Duodenal mucosa (tissue), 2 donors: ENCODE results near the gene FGFR3.

Experiments used
- H3K27ac ChIP-seq: one replicate; pipeline ENCODE4 v1.7.0; 2013; ENCODE audit warnings: low read depth, low read length
- H3K27me3 ChIP-seq, 2 donors: one replicate each; pipeline ENCODE4 v1.7.0; 2013; ENCODE audit warnings: low read length in 2 of 2, control low read depth in 1 of 2; ENCODE audit not compliant: insufficient read depth in 2 of 2, control insufficient read depth in 1 of 2
- H3K36me3 ChIP-seq, 2 donors: one replicate each; pipeline ENCODE4 v1.7.0; 2013; ENCODE audit warnings: low read length in 2 of 2, control low read depth in 1 of 2; ENCODE audit not compliant: insufficient read depth in 2 of 2, control insufficient read depth in 1 of 2
- H3K4me1 ChIP-seq, 2 donors: one replicate each; pipeline ENCODE4 v1.7.0; 2013; ENCODE audit warnings: low read length in 2 of 2, control low read depth in 1 of 2; ENCODE audit not compliant: insufficient read depth in 2 of 2, control insufficient read depth in 1 of 2
- H3K4me3 ChIP-seq, 2 donors: one replicate each; pipeline ENCODE4 v1.7.0; 2013; ENCODE audit warnings: low read length in 2 of 2, low read depth in 1 of 2
- H3K9ac ChIP-seq, 2 donors: one replicate each; pipeline ENCODE4 v1.7.0; 2013; ENCODE audit warnings: low read length in 2 of 2, low read depth in 1 of 2
- H3K9me3 ChIP-seq, 2 donors: one replicate each; pipeline ENCODE4 v1.7.0; 2013; ENCODE audit warnings: low read length in 2 of 2, control low read depth in 1 of 2; ENCODE audit not compliant: control insufficient read depth in 1 of 2

FGFR3 gene

DNA sequence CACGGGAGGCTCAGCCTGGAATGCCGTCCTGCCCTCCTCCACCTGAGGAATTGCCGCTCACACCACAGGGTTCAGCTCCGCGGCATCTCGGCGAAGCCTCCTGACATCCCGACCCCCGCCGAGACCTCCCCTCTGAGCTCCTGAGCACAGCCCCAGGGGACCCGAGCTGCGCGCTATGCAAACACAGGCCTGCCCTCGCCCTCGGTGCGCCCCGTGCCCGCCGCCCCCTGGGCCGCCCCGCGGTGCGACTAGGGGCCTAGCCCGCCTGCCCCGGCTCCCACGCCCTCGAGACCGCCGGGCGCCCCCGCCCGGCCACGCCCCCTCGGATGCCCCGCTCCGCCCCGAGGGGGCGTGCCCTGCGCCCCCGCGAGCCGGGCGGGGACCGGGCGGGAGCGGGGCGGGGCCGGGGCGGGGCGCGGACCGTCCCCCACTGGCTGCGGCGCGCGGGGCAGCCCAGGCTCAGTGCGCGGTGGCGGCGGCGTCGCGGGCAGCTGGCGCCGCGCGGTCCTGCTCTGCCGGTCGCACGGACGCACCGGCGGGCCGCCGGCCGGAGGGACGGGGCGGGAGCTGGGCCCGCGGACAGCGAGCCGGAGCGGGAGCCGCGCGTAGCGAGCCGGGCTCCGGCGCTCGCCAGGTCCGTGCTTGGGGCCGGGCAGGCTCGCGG lies at the start of gene FGFR3:
TSS of gene FGFR3 (plus strand) at position 462 of the 664 bp plus-strand sequence. CDS start 642 bp downstream, outside the sequence.
- Histone ChIP-seq H3K27me3 (peaks cover 9 to 16% of the 10 kb centered on the region in 2 donors), H3K36me3 (no peaks in the 10 kb centered on the region), H3K9me3 (no peaks in the 10 kb centered on the region), H3K4me3 (peak within 1 kb of the TSS; percentile 66 to 72), H3K27ac (peak within 1 kb of the TSS; percentile 32), H3K4me1 (peaks cover 22 to 28% of the 10 kb centered on the region in 2 donors), H3K9ac (peak within 1 kb of the TSS; percentile 54 to 64)

DNA sequence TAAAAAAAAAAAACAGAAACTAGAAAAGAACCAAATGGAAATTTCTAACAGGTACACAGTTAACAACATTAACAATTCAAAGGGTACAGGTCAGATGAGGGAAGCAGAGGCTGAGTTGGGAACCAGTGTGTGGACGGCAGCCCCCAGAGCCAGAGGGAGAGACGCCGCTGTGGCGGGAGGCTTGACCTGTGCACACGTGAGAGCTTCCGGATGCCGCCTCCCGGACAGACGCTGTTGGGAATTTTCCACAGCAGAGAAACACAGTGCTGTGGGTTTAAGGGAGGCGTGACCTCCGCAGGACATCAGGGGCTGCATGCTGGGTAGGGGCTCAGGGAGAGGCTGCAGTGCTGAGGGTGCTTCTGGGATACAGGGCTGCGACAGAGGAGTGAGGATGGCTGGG lies 49.5 kb upstream of the FGFR3 start:
- peaks cover 27 to 39% of the 10 kb centered on the region in 2 donors for H3K36me3 ChIP-seq

DNA sequence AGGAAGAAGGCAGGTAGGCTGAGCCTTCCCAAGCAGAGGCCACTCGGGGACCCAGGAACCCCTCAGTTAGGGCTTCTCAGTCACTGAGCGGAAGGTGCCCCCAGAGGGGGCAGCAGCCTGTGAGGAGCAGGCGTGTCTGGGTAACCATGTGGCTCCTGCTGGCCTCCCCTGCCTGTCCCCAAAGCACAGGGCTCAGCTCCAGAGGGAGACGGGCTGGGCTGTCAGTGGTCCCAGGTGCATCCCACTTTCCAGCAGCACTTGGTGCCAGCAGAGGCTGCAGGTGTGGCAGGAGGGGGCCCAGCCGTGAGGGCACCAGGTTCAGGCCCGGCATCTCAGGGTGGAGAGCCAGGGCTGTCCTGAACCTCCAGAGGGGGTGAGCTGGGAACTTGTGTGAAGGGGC lies 49.1 kb upstream of the FGFR3 start:
- H3K9me3 ChIP-seq = no peaks in the 10 kb centered on the region
- peaks cover 26 to 39% of the 10 kb centered on the region in 2 donors for H3K36me3 ChIP-seq
- H3K9ac ChIP-seq = no peak overlapping the region
- no peak overlapping the region for H3K4me3 ChIP-seq
- H3K4me1 ChIP-seq = peaks cover 3% of the 10 kb centered on the region in 2 donors
- H3K27me3 ChIP-seq = no peaks in the 10 kb centered on the region
- H3K27ac ChIP-seq = no peak overlapping the region

More for the DNA sequence above, 49.5 kb upstream of the FGFR3 start:
- Histone ChIP-seq H3K27me3 (no peaks in the 10 kb centered on the region), H3K4me3 (no peak overlapping the region), H3K27ac (no peak overlapping the region), H3K9me3 (no peaks in the 10 kb centered on the region), H3K9ac (no peak overlapping the region), H3K4me1 (peaks cover 2% of the 10 kb centered on the region in 2 donors)

DNA sequence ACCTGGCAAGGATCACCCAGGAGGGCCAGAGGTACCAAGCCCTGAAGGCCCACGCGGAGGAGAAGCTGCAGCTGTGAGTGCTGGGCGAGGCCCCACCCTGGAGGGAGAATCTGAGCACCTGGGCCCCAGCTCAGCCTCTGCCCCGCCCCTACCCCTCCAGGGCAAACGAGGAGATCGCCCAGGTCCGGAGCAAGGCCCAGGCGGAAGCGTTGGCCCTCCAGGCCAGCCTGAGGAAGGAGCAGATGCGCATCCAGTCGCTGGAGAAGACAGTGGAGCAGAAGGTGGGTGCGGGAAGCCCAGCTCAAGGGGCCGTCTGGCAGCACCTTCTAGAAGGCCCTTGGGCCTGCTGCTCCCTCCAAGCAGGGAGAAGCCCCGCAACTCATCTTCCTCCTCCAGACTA lies 48.5 kb upstream of the FGFR3 start:
- Histone ChIP-seq H3K9ac (no peak overlapping the region), H3K27ac (no peak overlapping the region), H3K36me3 (peaks cover 21 to 35% of the 10 kb centered on the region in 2 donors), H3K4me1 (peaks cover 3% of the 10 kb centered on the region in 2 donors), H3K27me3 (no peaks in the 10 kb centered on the region), H3K9me3 (no peaks in the 10 kb centered on the region), H3K4me3 (no peak overlapping the region)

DNA sequence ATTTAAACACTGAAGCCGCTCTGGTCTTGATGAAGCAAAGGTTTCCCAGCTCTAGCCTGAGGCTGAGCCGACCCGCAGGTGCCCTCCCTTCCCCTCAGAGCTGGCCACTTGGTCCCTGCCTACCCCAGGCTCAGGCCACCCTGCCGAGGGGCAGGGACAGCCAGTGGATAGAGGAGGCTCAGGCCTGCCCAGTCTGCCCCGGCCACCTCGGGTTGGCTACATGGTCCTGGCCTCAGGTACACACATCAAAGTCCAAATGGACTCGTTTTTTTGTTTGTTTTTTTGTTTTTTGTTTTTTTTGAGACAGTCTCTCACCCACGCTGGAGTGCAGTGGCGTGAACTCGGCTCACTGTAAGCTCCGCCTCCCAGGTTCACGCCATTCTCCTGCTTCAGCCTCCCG lies 47.9 kb upstream of the FGFR3 start:
- Histone ChIP-seq H3K9me3 (no peaks in the 10 kb centered on the region), H3K27me3 (no peaks in the 10 kb centered on the region), H3K4me1 (peaks cover 3% of the 10 kb centered on the region in 2 donors), H3K9ac (no peak overlapping the region), H3K4me3 (no peak overlapping the region), H3K27ac (no peak overlapping the region), H3K36me3 (peaks cover 20 to 31% of the 10 kb centered on the region in 2 donors)

DNA sequence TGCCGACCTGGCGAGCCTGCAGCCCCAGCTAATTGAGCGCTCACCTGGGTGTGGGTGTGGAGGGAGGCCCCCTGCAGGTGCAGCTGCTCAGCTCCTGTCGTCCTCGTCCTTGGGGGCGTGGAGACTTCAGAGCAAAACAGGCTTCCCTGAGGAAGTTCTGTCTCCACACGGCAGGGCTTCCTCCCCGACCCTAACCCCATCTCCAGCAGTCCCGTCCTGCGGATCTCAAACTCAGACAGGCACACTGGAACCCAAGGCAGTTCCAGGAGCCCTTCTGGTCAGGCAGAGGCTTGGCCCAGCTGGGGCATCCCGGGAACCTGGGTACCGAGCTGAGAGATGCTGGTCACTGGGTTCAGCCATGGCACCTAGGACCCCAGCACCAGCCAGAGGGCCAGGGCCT lies 47.4 kb upstream of the FGFR3 start:
- Histone ChIP-seq H3K4me1 (peaks cover 3% of the 10 kb centered on the region in 2 donors), H3K9me3 (no peaks in the 10 kb centered on the region), H3K36me3 (peaks cover 20 to 26% of the 10 kb centered on the region in 2 donors), H3K4me3 (no peak overlapping the region), H3K9ac (no peak overlapping the region), H3K27me3 (no peaks in the 10 kb centered on the region), H3K27ac (no peak overlapping the region)

DNA sequence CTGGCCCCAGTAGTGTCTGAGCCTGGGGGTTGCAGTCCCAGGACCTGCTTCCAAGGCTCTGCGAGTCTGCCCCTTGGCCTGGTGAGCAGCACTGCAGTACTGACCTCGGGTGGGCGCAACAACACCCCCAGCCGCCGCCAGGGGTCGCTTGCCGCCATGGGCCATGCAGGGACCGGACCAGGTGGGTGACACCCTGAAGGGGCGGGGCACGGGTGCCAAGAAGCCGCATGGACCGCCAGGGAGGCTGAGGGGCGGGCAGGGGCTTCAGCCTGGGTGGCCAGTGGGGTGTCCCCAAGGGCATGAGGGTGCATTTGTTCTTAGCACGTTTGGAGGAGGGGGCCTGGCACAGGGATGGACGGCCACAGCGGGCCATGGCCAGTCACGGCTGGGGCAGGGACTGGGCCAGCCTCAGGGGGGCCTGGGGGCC lies 46.8 kb upstream of the FGFR3 start:
- no peak overlapping the region for H3K27ac ChIP-seq
- H3K4me1 ChIP-seq = peaks cover 3% of the 10 kb centered on the region in 2 donors
- peaks cover 14 to 20% of the 10 kb centered on the region in 2 donors for H3K36me3 ChIP-seq
- H3K27me3 ChIP-seq = no peaks in the 10 kb centered on the region
- no peak overlapping the region for H3K4me3 ChIP-seq
- H3K9ac ChIP-seq = no peak overlapping the region
- no peaks in the 10 kb centered on the region for H3K9me3 ChIP-seq

DNA sequence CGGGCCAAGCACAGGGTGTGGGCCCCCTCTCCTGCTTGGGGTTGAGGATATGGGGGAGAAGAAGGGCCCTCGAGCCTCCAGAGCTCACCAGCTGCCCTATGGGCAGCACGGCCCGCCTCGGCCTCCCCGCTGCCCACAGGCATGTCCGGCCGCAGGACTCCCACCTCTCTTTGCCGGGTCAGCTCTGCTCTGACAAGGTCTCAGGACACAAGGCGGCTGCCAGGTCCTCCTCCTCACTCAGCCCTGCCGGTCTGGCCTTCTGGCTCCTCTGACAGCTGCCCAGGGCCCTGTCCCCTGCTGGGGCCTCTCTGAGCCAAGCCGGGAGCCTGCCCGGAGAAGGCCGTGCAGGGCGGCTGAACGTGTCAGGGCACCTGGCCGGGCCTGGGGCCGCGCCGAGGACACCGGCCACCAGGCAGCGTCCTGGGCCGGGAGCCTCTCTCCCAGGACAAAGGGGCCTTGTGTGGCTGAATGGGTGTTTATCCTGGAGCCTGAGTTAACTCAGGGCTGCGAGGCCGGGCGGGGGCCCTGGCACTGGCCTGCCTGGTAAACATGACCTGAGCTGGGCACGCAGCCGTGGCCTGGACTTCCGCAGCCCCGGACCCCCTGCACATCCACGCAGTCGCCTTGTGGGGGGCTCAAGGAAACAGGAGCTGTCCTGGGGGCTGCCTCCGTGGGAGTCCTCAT lies 46.0 kb upstream of the FGFR3 start:
- no peak overlapping the region for H3K27ac ChIP-seq
- no peaks in the 10 kb centered on the region for H3K27me3 ChIP-seq
- no peak overlapping the region for H3K9ac ChIP-seq
- H3K4me1 ChIP-seq = peaks cover 6 to 8% of the 10 kb centered on the region in 2 donors
- H3K4me3 ChIP-seq = no peak overlapping the region
- no peaks in the 10 kb centered on the region for H3K9me3 ChIP-seq
- H3K36me3 ChIP-seq = peaks cover 9 to 12% of the 10 kb centered on the region in 2 donors

DNA sequence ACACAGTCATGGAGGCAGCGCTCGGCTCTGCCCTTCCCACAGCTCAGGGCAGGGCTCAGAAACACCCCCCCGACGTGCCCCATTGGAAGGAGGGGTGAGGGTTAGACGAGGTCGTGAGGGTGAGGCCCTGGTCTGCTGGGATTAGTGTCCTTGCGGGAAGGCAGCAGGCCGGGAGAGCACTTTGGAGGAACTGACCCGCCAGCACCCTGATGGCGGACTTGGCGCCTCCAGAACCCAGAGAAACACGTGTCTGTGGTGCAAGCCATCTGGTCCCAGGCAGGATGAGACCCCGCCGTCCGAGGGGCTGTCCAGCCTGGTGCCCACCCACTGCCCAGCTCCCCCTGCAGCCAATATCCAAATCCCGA lies 45.5 kb upstream of the FGFR3 start:
- no peaks in the 10 kb centered on the region for H3K9me3 ChIP-seq
- H3K4me1 ChIP-seq = peaks cover 10 to 13% of the 10 kb centered on the region in 2 donors
- no peak overlapping the region for H3K9ac ChIP-seq
- no peak overlapping the region for H3K4me3 ChIP-seq
- H3K27me3 ChIP-seq = no peaks in the 10 kb centered on the region
- no peak overlapping the region for H3K27ac ChIP-seq
- peaks cover 9 to 10% of the 10 kb centered on the region in 2 donors for H3K36me3 ChIP-seq

DNA sequence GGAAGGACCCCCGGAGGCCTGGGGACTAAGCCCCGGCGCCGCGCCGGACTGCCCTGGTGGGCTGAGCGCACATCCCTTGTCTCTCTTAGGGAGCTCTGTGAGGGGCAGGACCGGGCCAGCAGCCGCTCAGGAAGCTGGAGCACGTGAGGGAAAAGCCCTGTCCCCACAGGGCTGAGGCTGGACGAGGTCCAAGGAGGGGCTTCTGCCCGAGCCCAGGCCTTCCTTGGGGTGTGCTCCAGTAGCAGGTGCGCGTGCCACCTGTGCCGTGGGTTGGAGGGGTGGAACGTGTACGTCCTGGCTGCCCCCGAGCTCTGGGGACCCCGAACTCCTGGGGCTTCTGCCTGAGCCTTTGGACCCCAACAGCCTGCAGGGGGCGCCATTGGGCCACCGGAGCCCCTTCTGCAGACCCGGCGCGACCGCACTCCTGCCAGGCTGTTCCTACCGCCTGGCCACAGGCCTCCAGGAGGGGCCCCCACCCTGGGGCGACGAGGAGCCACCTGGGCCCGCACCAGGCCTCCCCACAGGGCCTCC lies 44.6 kb upstream of the FGFR3 start:
- Histone ChIP-seq H3K9me3 (no peaks in the 10 kb centered on the region), H3K36me3 (peaks cover 7 to 9% of the 10 kb centered on the region in 2 donors), H3K9ac (no peak overlapping the region), H3K4me1 (peaks cover 10 to 17% of the 10 kb centered on the region in 2 donors), H3K4me3 (no peak overlapping the region), H3K27me3 (no peaks in the 10 kb centered on the region), H3K27ac (no peak overlapping the region)
